HEK293 (cell line): ENCODE measurements around the gene SPATA25.

Source experiments
- CTCF ChIA-PET: fragments of 350-600 bp; formaldehyde crosslinking; extraction: SDS; loops from one replicate; lab custom pipeline; 2021; ENCODE audit warnings: antibody characterized with exemption; lab: Yijun Ruan, JAX
- POLR2A ChIA-PET: fragments of 300-600 bp; formaldehyde crosslinking; extraction: SDS; loops from one replicate; lab custom pipeline; 2020; ENCODE audit warnings: antibody characterized with exemption, inconsistent platforms; lab: Yijun Ruan, JAX
- H3K27ac ChIP-seq: fragments of 200-500 bp; sonication (Bioruptor generic); 2 replicates; pipeline ENCODE4 v1.5.1; 2014; ENCODE audit warnings: low read depth, low read length, control low read depth, inconsistent platforms; ENCODE audit errors: extremely low read depth
- H3K36me3 ChIP-seq, 2 experiments: fragments of 200-500 bp in 1 of 2; sonication (Bioruptor generic) in 1 of 2; 1 replicate in 1 of 2; 2 replicates in 1 of 2; pipeline ENCODE4 v1.5.1; 2014 to 2017; ENCODE audit warnings: inconsistent platforms in 2 of 2, low read length in 2 of 2; ENCODE audit not compliant: control insufficient read depth in 2 of 2, insufficient read depth in 1 of 2
- H3K4me1 ChIP-seq: fragments of 200-500 bp; sonication (Bioruptor generic); 2 replicates; pipeline ENCODE4 v1.5.1; 2014; ENCODE audit warnings: mild to moderate bottlenecking, low read length, inconsistent platforms; ENCODE audit not compliant: control insufficient read depth, insufficient read depth
- H3K4me3 ChIP-seq: 2 replicates; pipeline ENCODE4 v1.5.1; 2011; ENCODE audit warnings: low read depth, mild to moderate bottlenecking, control low read depth, low read length, moderate library complexity
- H3K9me3 ChIP-seq: fragments of 200-500 bp; sonication (Bioruptor generic); 2 replicates; pipeline ENCODE4 v1.5.1; 2014; ENCODE audit warnings: low read depth, low read length, inconsistent platforms; ENCODE audit not compliant: control insufficient read depth, insufficient read depth
- HOXD13 ChIP-seq: sonication (generic); formaldehyde crosslinking; IDR thresholded peaks from 2 replicates; pipeline ENCODE4 v1.8.0; 2022; ENCODE audit warnings: missing genetic modification reagents, borderline replicate concordance
- KLF10 ChIP-seq: fragments of 450-650 bp; IDR thresholded peaks from 2 replicates; pipeline ENCODE4 v1.5.1; 2018; ENCODE audit warnings: missing biosample characterization, mild to moderate bottlenecking, missing genetic modification characterization
- OSR2 ChIP-seq: fragments of 450-650 bp; formaldehyde crosslinking; IDR thresholded peaks from 2 replicates; pipeline ENCODE4 v1.5.1; 2016; ENCODE audit warnings: missing biosample characterization, missing genetic modification characterization
- SETDB1 ChIP-seq: IDR thresholded peaks from one replicate; pipeline ENCODE4 v1.6.1; 2017; ENCODE audit warnings: mild to moderate bottlenecking, low read length, moderate library complexity, mixed read lengths; ENCODE audit not compliant: insufficient read length
- SP2 ChIP-seq: fragments of 450-650 bp; formaldehyde crosslinking; IDR thresholded peaks from 2 replicates; pipeline ENCODE4 v1.5.1; 2016; ENCODE audit warnings: missing biosample characterization, missing genetic modification characterization
- ZBTB1 ChIP-seq: fragments of 450-650 bp; formaldehyde crosslinking; IDR thresholded peaks from 2 replicates; pipeline ENCODE4 v1.5.1; 2016; ENCODE audit warnings: missing biosample characterization, missing genetic modification characterization
- ZBTB21 ChIP-seq: fragments of 450-650 bp; formaldehyde crosslinking; IDR thresholded peaks from 2 replicates; pipeline ENCODE4 v1.5.1; 2017; ENCODE audit warnings: missing biosample characterization, missing genetic modification characterization
- ZFHX2 ChIP-seq: fragments of 450-650 bp; formaldehyde crosslinking; conservative IDR thresholded peaks from 2 replicates; pipeline ENCODE4 v1.5.1; 2016; ENCODE audit warnings: missing biosample characterization, missing genetic modification characterization
- ZNF112 ChIP-seq: fragments of 450-650 bp; formaldehyde crosslinking; IDR thresholded peaks from 2 replicates; pipeline ENCODE4 v1.5.0; 2017; ENCODE audit warnings: missing biosample characterization, missing genetic modification characterization
- ZNF133 ChIP-seq: fragments of 450-650 bp; formaldehyde crosslinking; IDR thresholded peaks from 2 replicates; pipeline ENCODE4 v1.5.1; 2016; ENCODE audit warnings: missing biosample characterization, missing genetic modification characterization
- ZNF140 ChIP-seq: fragments of 450-650 bp; formaldehyde crosslinking; IDR thresholded peaks from 2 replicates; pipeline ENCODE4 v1.5.1; 2016; ENCODE audit warnings: missing biosample characterization, missing genetic modification characterization
- ZNF2 ChIP-seq: fragments of 450-650 bp; formaldehyde crosslinking; IDR thresholded peaks from 2 replicates; pipeline ENCODE4 v1.5.1; 2016; ENCODE audit warnings: missing biosample characterization, missing genetic modification characterization
- ZNF23 ChIP-seq: fragments of 450-650 bp; formaldehyde crosslinking; IDR thresholded peaks from 2 replicates; pipeline ENCODE4 v1.5.1; 2016; ENCODE audit warnings: missing biosample characterization, missing genetic modification characterization, borderline replicate concordance
- ZNF473 ChIP-seq: fragments of 450-650 bp; formaldehyde crosslinking; IDR thresholded peaks from 2 replicates; pipeline ENCODE4 v1.5.1; 2017; ENCODE audit warnings: missing biosample characterization, missing genetic modification characterization
- ZNF510 ChIP-seq: fragments of 450-650 bp; formaldehyde crosslinking; IDR thresholded peaks from 2 replicates; pipeline ENCODE4 v1.5.1; 2018; ENCODE audit warnings: mild to moderate bottlenecking, missing genetic modification characterization, missing biosample characterization; ENCODE audit not compliant: insufficient replicate concordance
- ZNF548 ChIP-seq: fragments of 450-650 bp; formaldehyde crosslinking; IDR thresholded peaks from 2 replicates; pipeline ENCODE4 v1.5.1; 2016; ENCODE audit warnings: missing biosample characterization, missing genetic modification characterization
- ZNF621 ChIP-seq: fragments of 450-650 bp; formaldehyde crosslinking; IDR thresholded peaks from 2 replicates; pipeline ENCODE4 v1.5.1; 2017; ENCODE audit warnings: missing biosample characterization, missing genetic modification characterization
- ZNF624 ChIP-seq: fragments of 450-650 bp; formaldehyde crosslinking; IDR thresholded peaks from 2 replicates; pipeline ENCODE4 v1.5.1; 2017; ENCODE audit warnings: missing biosample characterization, missing genetic modification characterization
- ZNF701 ChIP-seq: fragments of 450-650 bp; formaldehyde crosslinking; IDR thresholded peaks from 2 replicates; pipeline ENCODE4 v1.5.1; 2016; ENCODE audit warnings: missing biosample characterization, missing genetic modification characterization
- ZNF707 ChIP-seq: fragments of 450-650 bp; formaldehyde crosslinking; IDR thresholded peaks from 2 replicates; pipeline ENCODE4 v1.5.1; 2016; ENCODE audit warnings: missing biosample characterization, missing genetic modification characterization
- ZNF768 ChIP-seq: fragments of 450-650 bp; formaldehyde crosslinking; IDR thresholded peaks from 2 replicates; pipeline ENCODE4 v1.5.1; 2018; ENCODE audit warnings: missing biosample characterization, mild to moderate bottlenecking, missing genetic modification characterization
- ZSCAN30 ChIP-seq: fragments of 450-650 bp; IDR thresholded peaks from 2 replicates; pipeline ENCODE4 v1.5.1; 2018; ENCODE audit warnings: missing biosample characterization, mild to moderate bottlenecking, missing genetic modification characterization, moderate library complexity
- ZXDB ChIP-seq: fragments of 450-650 bp; formaldehyde crosslinking; IDR thresholded peaks from 2 replicates; pipeline ENCODE4 v1.5.1; 2016; ENCODE audit warnings: missing biosample characterization, missing genetic modification characterization
- TF ChIP-seq, protein P1 (sequence below): fragments of 450-650 bp; formaldehyde crosslinking; IDR thresholded peaks from 2 replicates; pipeline ENCODE4 v1.5.0; 2017; ENCODE audit warnings: missing biosample characterization, missing genetic modification characterization, borderline replicate concordance
- TF ChIP-seq, protein P2 (sequence below): fragments of 450-650 bp; formaldehyde crosslinking; IDR thresholded peaks from 2 replicates; pipeline ENCODE4 v1.5.1; 2016; ENCODE audit warnings: missing biosample characterization, missing genetic modification characterization
- TF ChIP-seq, protein P3 (sequence below): fragments of 450-650 bp; formaldehyde crosslinking; IDR thresholded peaks from 2 replicates; pipeline ENCODE4 v1.5.1; 2016; ENCODE audit warnings: missing biosample characterization, missing genetic modification characterization
- TF ChIP-seq, protein P4 (sequence below): fragments of 450-650 bp; formaldehyde crosslinking; IDR thresholded peaks from 2 replicates; pipeline ENCODE4 v1.5.1; 2016; ENCODE audit warnings: missing biosample characterization, missing genetic modification characterization
- TF ChIP-seq, protein P5 (sequence below): fragments of 450-650 bp; formaldehyde crosslinking; IDR thresholded peaks from 2 replicates; pipeline ENCODE4 v1.5.1; 2016; ENCODE audit warnings: missing biosample characterization, missing genetic modification characterization
- TF ChIP-seq, protein P6 (sequence below): fragments of 450-650 bp; formaldehyde crosslinking; IDR thresholded peaks from 2 replicates; pipeline ENCODE4 v1.5.1; 2016; ENCODE audit warnings: missing biosample characterization, missing genetic modification characterization

Gene SPATA25

DNA sequence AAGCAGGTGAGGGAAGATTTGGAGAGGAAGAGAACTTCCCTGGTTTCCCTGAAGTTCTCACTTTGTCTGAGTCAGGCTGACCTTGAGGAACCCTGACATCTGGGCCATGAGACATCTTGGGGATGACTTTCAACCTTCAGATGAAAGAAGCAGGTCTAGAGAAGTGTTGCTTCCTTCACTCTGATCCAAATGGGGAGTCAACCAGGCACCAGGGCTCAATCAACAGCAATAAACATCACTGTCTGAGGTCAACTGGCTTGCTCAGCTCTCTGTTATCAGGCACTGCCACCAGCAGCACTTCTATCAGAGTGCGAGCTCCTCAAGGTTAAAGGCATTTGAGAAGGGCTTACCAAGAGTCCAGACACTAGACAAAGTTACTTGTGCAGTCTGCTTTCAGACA is 36.5 kb downstream of the SPATA25 start:
- Histone ChIP-seq H3K4me1 (no peaks in the 10 kb centered on the region), H3K4me3 (no peak overlapping the region), H3K36me3 (peaks cover 2 to 55% of the 10 kb centered on the region in 2 experiments; a peak in 2 of 3 replicates), H3K9me3 (no peaks in the 10 kb centered on the region), H3K27ac (no peak overlapping the region)
- CTCF ChIA-PET, result interaction anchor here (0.6 kb wide), 2 partner anchors 19 to 119 kb away, joined by 3 to 4 read pairs; no protein-coding TSS in a partner anchor
- TF ChIP-seq ZFHX2 (tag by site-specific recombination), result no peak
- no peak for TF ChIP-seq ZNF473 (tag by site-specific recombination)
- TF ChIP-seq, protein P1, sequence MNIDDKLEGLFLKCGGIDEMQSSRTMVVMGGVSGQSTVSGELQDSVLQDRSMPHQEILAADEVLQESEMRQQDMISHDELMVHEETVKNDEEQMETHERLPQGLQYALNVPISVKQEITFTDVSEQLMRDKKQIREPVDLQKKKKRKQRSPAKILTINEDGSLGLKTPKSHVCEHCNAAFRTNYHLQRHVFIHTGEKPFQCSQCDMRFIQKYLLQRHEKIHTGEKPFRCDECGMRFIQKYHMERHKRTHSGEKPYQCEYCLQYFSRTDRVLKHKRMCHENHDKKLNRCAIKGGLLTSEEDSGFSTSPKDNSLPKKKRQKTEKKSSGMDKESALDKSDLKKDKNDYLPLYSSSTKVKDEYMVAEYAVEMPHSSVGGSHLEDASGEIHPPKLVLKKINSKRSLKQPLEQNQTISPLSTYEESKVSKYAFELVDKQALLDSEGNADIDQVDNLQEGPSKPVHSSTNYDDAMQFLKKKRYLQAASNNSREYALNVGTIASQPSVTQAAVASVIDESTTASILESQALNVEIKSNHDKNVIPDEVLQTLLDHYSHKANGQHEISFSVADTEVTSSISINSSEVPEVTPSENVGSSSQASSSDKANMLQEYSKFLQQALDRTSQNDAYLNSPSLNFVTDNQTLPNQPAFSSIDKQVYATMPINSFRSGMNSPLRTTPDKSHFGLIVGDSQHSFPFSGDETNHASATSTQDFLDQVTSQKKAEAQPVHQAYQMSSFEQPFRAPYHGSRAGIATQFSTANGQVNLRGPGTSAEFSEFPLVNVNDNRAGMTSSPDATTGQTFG, result no peak
- no peak for TF ChIP-seq ZNF133 (tag by site-specific recombination)
- TF ChIP-seq ZSCAN30, result no peak
- no peak for TF ChIP-seq ZBTB1 (tag by site-specific recombination)
- TF ChIP-seq, protein P2, sequence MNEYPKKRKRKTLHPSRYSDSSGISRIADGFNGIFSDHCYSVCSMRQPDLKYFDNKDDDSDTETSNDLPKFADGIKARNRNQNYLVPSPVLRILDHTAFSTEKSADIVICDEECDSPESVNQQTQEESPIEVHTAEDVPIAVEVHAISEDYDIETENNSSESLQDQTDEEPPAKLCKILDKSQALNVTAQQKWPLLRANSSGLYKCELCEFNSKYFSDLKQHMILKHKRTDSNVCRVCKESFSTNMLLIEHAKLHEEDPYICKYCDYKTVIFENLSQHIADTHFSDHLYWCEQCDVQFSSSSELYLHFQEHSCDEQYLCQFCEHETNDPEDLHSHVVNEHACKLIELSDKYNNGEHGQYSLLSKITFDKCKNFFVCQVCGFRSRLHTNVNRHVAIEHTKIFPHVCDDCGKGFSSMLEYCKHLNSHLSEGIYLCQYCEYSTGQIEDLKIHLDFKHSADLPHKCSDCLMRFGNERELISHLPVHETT (tag by site-specific recombination), result no peak
- TF ChIP-seq KLF10 (tag by site-specific recombination), result no peak
- no peak for TF ChIP-seq ZNF768 (tag by site-specific recombination)
- TF ChIP-seq ZNF624 (tag by site-specific recombination), result no peak
- no peak for TF ChIP-seq ZXDB (tag by site-specific recombination)
- TF ChIP-seq, protein P3, sequence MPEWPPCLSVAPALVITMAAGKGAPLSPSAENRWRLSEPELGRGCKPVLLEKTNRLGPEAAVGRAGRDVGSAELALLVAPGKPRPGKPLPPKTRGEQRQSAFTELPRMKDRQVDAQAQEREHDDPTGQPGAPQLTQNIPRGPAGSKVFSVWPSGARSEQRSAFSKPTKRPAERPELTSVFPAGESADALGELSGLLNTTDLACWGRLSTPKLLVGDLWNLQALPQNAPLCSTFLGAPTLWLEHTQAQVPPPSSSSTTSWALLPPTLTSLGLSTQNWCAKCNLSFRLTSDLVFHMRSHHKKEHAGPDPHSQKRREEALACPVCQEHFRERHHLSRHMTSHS (tag by site-specific recombination), result no peak
- TF ChIP-seq, protein P4, sequence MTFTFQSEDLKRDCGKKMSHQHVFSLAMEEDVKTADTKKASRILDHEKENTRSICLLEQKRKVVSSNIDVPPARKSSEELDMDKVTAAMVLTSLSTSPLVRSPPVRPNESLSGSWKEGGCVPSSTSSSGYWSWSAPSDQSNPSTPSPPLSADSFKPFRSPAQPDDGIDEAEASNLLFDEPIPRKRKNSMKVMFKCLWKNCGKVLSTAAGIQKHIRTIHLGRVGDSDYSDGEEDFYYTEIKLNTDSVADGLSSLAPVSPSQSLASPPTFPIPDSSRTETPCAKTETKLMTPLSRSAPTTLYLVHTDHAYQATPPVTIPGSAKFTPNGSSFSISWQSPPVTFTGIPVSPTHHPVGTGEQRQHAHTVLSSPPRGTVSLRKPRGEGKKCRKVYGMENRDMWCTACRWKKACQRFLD (tag by site-specific recombination), result no peak
- no peak for TF ChIP-seq ZNF2
- POLR2A ChIA-PET, result interaction anchor here (0.7 kb wide), 1 partner anchor 83 kb away, joined by 3 read pairs; no protein-coding TSS in a partner anchor

DNA sequence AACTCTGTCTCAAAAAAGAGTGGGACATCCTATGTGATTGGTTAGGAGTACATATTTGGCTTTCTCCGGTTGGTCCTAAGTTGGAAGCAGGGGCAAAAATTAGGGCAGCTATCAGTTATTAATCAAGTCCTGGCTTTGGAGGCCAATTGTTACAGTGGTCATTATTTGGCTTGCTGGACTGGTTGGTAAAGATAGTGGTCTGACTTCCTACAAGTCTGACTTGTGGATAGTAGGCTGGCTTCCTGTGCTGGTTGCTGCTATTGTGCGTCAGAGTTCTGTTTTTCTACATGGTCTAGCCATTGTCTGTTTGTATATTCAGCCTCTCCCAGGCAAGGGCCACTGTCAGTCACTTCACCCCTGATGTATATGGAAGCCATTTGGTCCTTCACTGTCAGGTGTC is 37.2 kb downstream of the SPATA25 start:
- Histone ChIP-seq H3K4me1 (no peaks in the 10 kb centered on the region), H3K9me3 (no peaks in the 10 kb centered on the region), H3K27ac (no peak overlapping the region), H3K36me3 (peaks cover 5 to 61% of the 10 kb centered on the region in 2 experiments; a peak in 2 of 3 replicates), H3K4me3 (no peak overlapping the region)
- ChIA-PET CTCF (interaction anchor here (0.7 kb wide), 1 partner anchor 119 kb away, joined by 3 read pairs; no protein-coding TSS in a partner anchor), POLR2A (interaction anchor here (0.8 kb wide), 1 partner anchor 44 kb away, joined by 4 read pairs; no protein-coding TSS in a partner anchor)
- TF ChIP-seq HOXD13 (CRISPR knock-in tag), result no peak
- no peak for TF ChIP-seq ZNF510 (tag by site-specific recombination)
- no peak for TF ChIP-seq ZNF701
- TF ChIP-seq, protein P5, sequence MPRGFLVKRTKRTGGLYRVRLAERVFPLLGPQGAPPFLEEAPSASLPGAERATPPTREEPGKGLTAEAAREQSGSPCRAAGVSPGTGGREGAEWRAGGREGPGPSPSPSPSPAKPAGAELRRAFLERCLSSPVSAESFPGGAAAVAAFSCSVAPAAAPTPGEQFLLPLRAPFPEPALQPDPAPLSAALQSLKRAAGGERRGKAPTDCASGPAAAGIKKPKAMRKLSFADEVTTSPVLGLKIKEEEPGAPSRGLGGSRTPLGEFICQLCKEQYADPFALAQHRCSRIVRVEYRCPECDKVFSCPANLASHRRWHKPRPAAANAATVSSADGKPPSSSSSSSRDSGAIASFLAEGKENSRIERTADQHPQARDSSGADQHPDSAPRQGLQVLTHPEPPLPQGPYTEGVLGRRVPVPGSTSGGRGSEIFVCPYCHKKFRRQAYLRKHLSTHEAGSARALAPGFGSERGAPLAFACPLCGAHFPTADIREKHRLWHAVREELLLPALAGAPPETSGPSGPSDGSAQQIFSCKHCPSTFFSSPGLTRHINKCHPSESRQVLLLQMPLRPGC, result no peak
- no peak for TF ChIP-seq ZNF707 (tag by site-specific recombination)
- TF ChIP-seq ZNF548 (tag by site-specific recombination), result no peak
- no peak for TF ChIP-seq SP2
- no peak for TF ChIP-seq ZNF112 (tag by site-specific recombination)
- TF ChIP-seq, protein P6, sequence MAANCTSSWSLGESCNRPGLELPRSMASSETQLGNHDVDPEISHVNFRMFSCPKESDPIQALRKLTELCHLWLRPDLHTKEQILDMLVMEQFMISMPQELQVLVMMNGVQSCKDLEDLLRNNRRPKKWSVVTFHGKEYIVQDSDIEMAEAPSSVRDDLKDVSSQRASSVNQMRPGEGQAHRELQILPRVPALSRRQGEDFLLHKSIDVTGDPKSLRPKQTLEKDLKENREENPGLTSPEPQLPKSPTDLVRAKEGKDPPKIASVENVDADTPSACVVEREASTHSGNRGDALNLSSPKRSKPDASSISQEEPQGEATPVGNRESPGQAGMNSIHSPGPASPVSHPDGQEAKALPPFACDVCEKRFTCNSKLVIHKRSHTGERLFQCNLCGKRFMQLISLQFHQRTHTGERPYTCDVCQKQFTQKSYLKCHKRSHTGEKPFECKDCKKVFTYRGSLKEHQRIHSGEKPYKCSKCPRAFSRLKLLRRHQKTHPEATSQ (tag by site-specific recombination), result no peak
- TF ChIP-seq ZNF140 (tag by site-specific recombination), result no peak
- TF ChIP-seq ZNF621 (tag by site-specific recombination), result no peak
- TF ChIP-seq ZBTB21, result no peak
- no peak for TF ChIP-seq SETDB1
- no peak for TF ChIP-seq OSR2 (tag by site-specific recombination)
- TF ChIP-seq ZNF23 (tag by site-specific recombination), result no peak
